ENCODE results near the gene PUS7.
"Not testable (repeated sequence)": the region's sequence is repeated elsewhere in the genome, so short reads cannot be mapped to it uniquely, and the experiment has no call there.

The PUS7 gene

DNA sequence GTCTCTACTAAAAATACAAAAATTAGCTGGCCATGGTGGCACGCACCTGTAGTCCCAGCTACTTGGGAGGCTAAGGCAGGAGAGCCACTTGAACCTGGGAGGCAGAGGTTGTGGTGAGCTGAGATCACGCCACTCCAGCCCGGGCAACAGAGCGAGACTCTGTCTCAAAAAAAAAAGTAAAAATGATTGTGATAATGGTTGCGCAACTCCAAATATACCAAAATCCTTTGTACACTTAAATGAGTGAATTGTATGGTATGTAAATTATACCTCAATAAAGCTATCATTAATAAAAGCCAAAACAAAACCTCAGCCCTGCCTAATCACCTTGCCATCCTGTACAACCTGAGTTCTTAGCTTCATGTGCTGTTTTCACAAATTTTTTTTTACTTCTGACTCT is 71.2 kb downstream of the PUS7 start:
- H3K9me3 ChIP-seq; H3K4me3 ChIP-seq; H3K27me3 ChIP-seq (ENCODE audit: low read depth); DNase-seq (ENCODE audit: low spot score in 2 of 2); in situ Hi-C loops (cut with MboI; ENCODE audit: low sequenced_read_pairs); H3K36me3 ChIP-seq (replicated peaks): not testable (repeated sequence)
- H3K4me1 ChIP-seq, result peaks cover 12% of the 10 kb centered on the region

GRCh38 chr7:105450177-105450861 is 71.8 kb downstream of the PUS7 start:
- DNase-seq (ENCODE audit: low spot score in 2 of 2), result no peak
- in situ Hi-C loops (cut with MboI; ENCODE audit: low sequenced_read_pairs), result no loop called here
- H3K4me3 ChIP-seq, result no peak overlapping the region
- peaks cover 12% of the 10 kb centered on the region for H3K4me1 ChIP-seq
- H3K9me3 ChIP-seq, result no peaks in the 10 kb centered on the region
- peaks cover 6% of the 10 kb centered on the region for H3K36me3 ChIP-seq (replicated peaks)
- H3K27me3 ChIP-seq (ENCODE audit: low read depth), result no peaks in the 10 kb centered on the region

DNA sequence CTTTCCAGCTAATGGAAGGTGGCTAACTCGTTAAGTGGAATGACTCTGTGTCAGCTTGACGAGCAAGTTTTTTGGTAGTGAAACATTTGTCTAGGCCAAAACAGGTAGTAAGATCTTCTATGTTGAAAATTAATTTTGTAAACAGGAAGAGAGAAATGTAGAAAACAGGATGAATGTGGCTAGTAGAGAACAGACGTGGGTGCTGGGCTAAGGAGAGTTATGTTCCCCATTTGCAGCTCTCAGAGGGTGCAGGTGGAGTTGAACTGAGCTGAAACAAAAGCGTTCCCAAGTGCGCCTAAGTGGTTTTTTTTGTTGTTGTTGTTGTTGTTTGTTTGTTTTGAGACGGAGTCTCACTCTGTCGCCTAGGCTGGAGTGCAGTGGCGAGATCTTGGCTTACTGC is 73.9 kb downstream of the PUS7 start:
- Histone ChIP-seq H3K4me3 (no peak overlapping the region), H3K9me3 (no peaks in the 10 kb centered on the region), H3K36me3 (replicated peaks) (no peaks in the 10 kb centered on the region), H3K27me3 (ENCODE audit: low read depth) (no peaks in the 10 kb centered on the region), H3K4me1 (no peaks in the 10 kb centered on the region)
- in situ Hi-C loops (cut with MboI; ENCODE audit: low sequenced_read_pairs), result no loop called here
- no peak for DNase-seq (ENCODE audit: low spot score in 2 of 2)

GRCh38 chr7:105444342-105444987 is 77.6 kb downstream of the PUS7 start:
- DNase-seq (ENCODE audit: low spot score in 2 of 2), result no peak
- Histone ChIP-seq H3K9me3 (no peaks in the 10 kb centered on the region), H3K36me3 (replicated peaks) (no peaks in the 10 kb centered on the region), H3K27me3 (ENCODE audit: low read depth) (no peaks in the 10 kb centered on the region), H3K4me3 (no peak overlapping the region), H3K4me1 (no peaks in the 10 kb centered on the region)
- in situ Hi-C loops (cut with MboI; ENCODE audit: low sequenced_read_pairs), result no loop called here

GRCh38 chr7:105442214-105442613 is 79.9 kb downstream of the PUS7 start:
- H3K36me3 ChIP-seq (replicated peaks); H3K9me3 ChIP-seq; in situ Hi-C loops (cut with MboI; ENCODE audit: low sequenced_read_pairs); H3K4me3 ChIP-seq; DNase-seq (ENCODE audit: low spot score in 2 of 2); H3K27me3 ChIP-seq (ENCODE audit: low read depth); H3K4me1 ChIP-seq: not testable (repeated sequence)

GRCh38 chr7:105439174-105439893 is 82.7 kb downstream of the PUS7 start:
- Histone ChIP-seq H3K27me3 (ENCODE audit: low read depth) (no peaks in the 10 kb centered on the region), H3K9me3 (no peaks in the 10 kb centered on the region), H3K4me1 (no peaks in the 10 kb centered on the region), H3K4me3 (no peak overlapping the region), H3K36me3 (replicated peaks) (no peaks in the 10 kb centered on the region)
- no peak for DNase-seq (ENCODE audit: low spot score in 2 of 2)
- in situ Hi-C loops (cut with MboI; ENCODE audit: low sequenced_read_pairs), result no loop called here

DNA sequence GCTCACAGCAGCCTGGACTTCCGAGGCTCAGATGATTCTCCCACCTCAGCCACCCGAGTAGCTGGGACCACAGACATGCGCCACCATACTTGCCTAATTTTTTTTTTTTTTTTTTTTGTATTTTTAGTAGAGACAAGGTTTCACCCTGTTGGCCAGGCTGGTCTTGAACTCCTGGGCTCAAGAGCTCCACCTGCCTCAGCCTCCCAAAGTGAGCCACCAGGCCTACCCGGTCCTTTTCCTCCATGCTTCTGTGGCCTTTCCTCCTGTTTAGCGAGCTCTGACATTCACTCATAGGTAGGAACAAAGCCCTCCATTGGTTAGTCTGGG is 83.3 kb downstream of the PUS7 start:
- no peak for DNase-seq (ENCODE audit: low spot score in 2 of 2)

GRCh38 chr7:105438254-105438653 is 83.8 kb downstream of the PUS7 start:
- in situ Hi-C loops (cut with MboI; ENCODE audit: low sequenced_read_pairs), result no loop called here
- Histone ChIP-seq H3K4me1 (no peaks in the 10 kb centered on the region), H3K27me3 (ENCODE audit: low read depth) (no peaks in the 10 kb centered on the region), H3K9me3 (no peaks in the 10 kb centered on the region), H3K4me3 (no peak overlapping the region), H3K36me3 (replicated peaks) (no peaks in the 10 kb centered on the region)
- DNase-seq (ENCODE audit: low spot score in 2 of 2), result no peak

More for the DNA sequence above, 83.3 kb downstream of the PUS7 start:
- Histone ChIP-seq H3K4me1 (no peaks in the 10 kb centered on the region), H3K4me3 (no peak overlapping the region), H3K9me3 (no peaks in the 10 kb centered on the region), H3K36me3 (replicated peaks) (no peaks in the 10 kb centered on the region), H3K27me3 (ENCODE audit: low read depth) (no peaks in the 10 kb centered on the region)
- in situ Hi-C loops (cut with MboI; ENCODE audit: low sequenced_read_pairs), result no loop called here

DNA sequence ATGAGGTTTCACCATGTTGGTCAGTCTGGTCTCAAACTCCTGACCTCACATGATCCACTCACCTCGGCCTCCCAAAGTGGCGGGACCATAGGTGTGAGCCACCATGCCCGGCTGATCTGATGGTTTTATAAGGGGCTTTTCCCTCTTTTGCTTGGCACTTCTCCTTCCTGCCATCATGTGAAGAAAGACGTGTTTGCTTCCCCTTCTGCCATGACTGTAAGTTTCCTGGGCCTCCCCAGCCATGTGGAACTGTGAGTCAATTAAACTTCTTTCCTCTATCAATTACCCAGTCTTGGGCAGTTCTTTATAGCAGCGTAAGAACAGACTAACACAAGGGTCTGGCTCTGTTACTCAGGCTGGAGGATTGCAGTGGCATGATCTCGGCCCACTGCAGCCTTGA is 84.7 kb downstream of the PUS7 start:
- in situ Hi-C loops (cut with MboI; ENCODE audit: low sequenced_read_pairs), result not testable (repeated sequence)

GRCh38 chr7:105429746-105430612 is 92.1 kb downstream of the PUS7 start:
- Histone ChIP-seq H3K9me3 (no peaks in the 10 kb centered on the region), H3K4me3 (no peak overlapping the region), H3K36me3 (replicated peaks) (no peaks in the 10 kb centered on the region; the same call in 1 of the 2 replicates), H3K27me3 (ENCODE audit: low read depth) (no peaks in the 10 kb centered on the region), H3K4me1 (no peaks in the 10 kb centered on the region)
- in situ Hi-C loops (cut with MboI; ENCODE audit: low sequenced_read_pairs), result no loop called here
- DNase-seq (ENCODE audit: low spot score in 2 of 2), result peak in 1 of 2 experiments; percentile 51

More for the DNA sequence above, 84.7 kb downstream of the PUS7 start:
- not testable (repeated sequence) for DNase-seq (ENCODE audit: low spot score in 2 of 2); H3K4me1 ChIP-seq; H3K36me3 ChIP-seq (replicated peaks); H3K27me3 ChIP-seq (ENCODE audit: low read depth); H3K9me3 ChIP-seq; H3K4me3 ChIP-seq

GRCh38 chr7:105426606-105427146 is 95.4 kb downstream of the PUS7 start:
- no peak for DNase-seq (ENCODE audit: low spot score in 2 of 2)
- H3K9me3 ChIP-seq, result no peaks in the 10 kb centered on the region
- H3K4me3 ChIP-seq, result no peak overlapping the region
- in situ Hi-C loops (cut with MboI; ENCODE audit: low sequenced_read_pairs), result no loop called here
- H3K27me3 ChIP-seq (ENCODE audit: low read depth), result no peaks in the 10 kb centered on the region
- no peaks in the 10 kb centered on the region; the same call in 1 of the 2 replicates for H3K36me3 ChIP-seq (replicated peaks)
- H3K4me1 ChIP-seq, result peaks cover 3% of the 10 kb centered on the region; the same call in 1 of the 2 replicates

DNA sequence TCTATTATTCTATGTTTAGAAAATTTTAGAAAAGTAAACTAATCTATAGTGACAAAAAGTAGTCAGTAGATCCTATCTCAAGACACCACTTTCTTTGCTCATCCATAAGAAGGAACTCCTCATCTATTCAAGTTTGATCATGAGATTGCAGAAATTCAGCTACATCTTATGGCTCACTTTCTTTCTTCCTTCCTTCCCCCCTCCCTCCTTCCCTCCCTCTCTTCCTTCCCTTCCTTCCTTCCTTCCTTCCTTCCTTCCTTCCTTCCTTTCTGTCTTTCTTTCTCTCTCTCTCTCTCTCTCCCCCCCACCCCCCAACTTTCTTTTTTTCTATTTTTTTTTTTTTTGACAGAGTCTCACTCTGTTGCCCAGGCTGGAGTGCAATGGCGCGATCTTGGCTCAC is 98.1 kb downstream of the PUS7 start:
- no peaks in the 10 kb centered on the region for H3K27me3 ChIP-seq (ENCODE audit: low read depth)
- no peaks in the 10 kb centered on the region for H3K36me3 ChIP-seq (replicated peaks)
- in situ Hi-C loops (cut with MboI; ENCODE audit: low sequenced_read_pairs), result no loop called here
- peaks cover 3% of the 10 kb centered on the region; the same call in 1 of the 2 replicates for H3K4me1 ChIP-seq
- no peak overlapping the region for H3K4me3 ChIP-seq
- DNase-seq (ENCODE audit: low spot score in 2 of 2), result no peak
- H3K9me3 ChIP-seq, result no peaks in the 10 kb centered on the region

DNA sequence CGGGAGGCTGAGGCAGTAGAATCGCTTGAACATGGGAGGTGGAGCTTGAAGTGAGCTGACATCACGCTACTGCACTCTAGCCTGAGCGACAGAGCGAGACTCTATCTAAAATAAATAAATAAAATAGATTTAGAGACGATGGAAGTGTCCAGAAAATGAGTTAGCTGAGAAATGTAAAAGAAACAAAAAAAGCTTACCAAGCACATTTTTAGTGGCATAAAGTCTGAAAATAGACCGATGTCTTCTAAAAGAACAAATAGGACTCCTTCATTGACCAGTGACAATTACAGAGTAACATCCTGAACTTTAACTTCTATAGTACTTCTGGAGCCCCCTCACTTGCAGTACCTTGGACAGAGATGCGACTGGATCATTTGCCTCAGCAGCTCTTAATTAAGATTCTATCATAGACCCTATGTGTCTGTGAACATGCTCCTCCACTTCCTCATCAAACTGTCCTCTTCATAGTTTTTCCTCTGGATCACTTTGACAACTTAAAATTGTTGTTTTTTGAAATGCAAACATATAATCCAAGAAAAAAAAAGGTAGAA is 108.1 kb downstream of the PUS7 start:
- Histone ChIP-seq H3K4me1 (no peaks in the 10 kb centered on the region), H3K36me3 (replicated peaks) (no peaks in the 10 kb centered on the region), H3K4me3 (no peak overlapping the region), H3K27me3 (ENCODE audit: low read depth) (no peaks in the 10 kb centered on the region), H3K9me3 (no peaks in the 10 kb centered on the region)
- DNase-seq (ENCODE audit: low spot score in 2 of 2), result no peak
- in situ Hi-C loops (cut with MboI; ENCODE audit: low sequenced_read_pairs), result no loop called here

Data from HAP-1 (cell line).